Panc1 (cell line): ENCODE data around the gene QSOX1.

Experiments
- CTCF ChIP-seq: fragments of 450-650 bp; IDR thresholded peaks from 2 replicates; pipeline ENCODE4 v1.5.1; 2017; ENCODE audit warnings: mild to moderate bottlenecking
- SIN3A ChIP-seq: IDR thresholded peaks from 2 replicates; pipeline ENCODE4 v1.6.1; 2012; ENCODE audit warnings: low read depth, mild to moderate bottlenecking, low read length, moderate library complexity, borderline replicate concordance; ENCODE audit not compliant: insufficient read depth

GRCh38 chr1:180160357-180160756 lies 5.7 kb downstream of the QSOX1 start:
- no peak for TF ChIP-seq SIN3A
- TF ChIP-seq CTCF, result no peak
